ENCODE data around the gene EXOG. TPM values are rescaled to one million over a fixed set of nuclear protein-coding genes. Genes with fewer than 3 reads are reported as not detected.

EXOG gene
- total and polyA plus RNA-seq, 2 donors (not counting 1 experiment from before 2014, with no cell fraction given) = 8.8 to 36.8 TPM

DNA sequence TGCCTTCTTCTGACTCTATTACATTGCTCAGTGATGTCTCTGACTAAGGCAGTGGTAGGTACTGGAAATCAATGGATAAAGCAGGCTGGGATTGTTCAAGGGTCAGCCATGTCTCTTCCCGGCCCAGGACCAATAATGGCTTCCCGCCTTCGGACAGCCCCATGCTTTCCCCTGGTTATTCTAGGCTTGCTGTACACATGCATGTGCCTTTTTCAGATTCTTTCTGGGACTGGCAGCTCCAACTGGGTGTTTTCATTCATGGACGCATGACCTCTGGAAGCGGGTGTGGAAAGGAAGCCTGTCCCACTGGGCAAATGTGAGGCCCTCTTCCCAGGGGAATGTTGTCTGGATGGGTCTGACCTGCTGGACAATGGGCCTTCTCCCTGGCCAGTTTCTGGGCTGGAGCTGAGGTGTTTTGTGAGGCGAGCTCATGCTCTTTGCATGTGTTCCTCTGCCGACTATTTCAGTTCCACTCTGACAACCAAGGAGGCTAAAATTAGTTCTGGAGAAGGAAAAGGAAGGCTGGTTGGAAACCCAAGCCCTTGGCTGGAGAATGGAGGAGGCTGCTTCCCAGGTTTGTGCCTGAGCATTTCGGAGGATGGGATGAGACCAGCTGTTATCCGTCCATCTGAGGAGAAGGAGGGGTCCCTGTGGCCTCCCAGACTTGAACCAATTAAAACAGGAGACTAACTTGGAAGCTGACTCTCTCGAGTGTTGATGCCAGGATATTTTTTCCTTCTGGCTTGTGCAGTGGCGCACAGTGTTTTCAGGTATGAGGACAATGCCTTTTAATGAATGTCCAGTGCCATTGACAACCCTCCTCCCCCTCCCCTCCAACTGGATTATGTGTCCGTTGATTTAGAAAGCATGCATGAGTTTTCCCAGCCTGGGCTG lies 35.5 kb upstream of the EXOG start:
- Histone ChIP-seq H3K4me2 (replicated peaks; ENCODE audit: low read depth, low read length, poor library complexity, severe bottlenecking) (no peak overlapping the region), H3K27ac (ENCODE audit: low read length in 2 of 2) (no peak overlapping the region), H3K36me3 (replicated peaks in 1 of 2; ENCODE audit: control extremely low read depth in 1 of 2, control insufficient read depth in 1 of 2, extremely low read depth in 1 of 2, insufficient read depth in 2 of 2, low read length in 1 of 2) (no peaks in the 10 kb centered on the region), H3K4me3 (ENCODE audit: control extremely low read depth in 1 of 5, extremely low read depth in 1 of 5, insufficient read depth in 1 of 5, low read depth in 2 of 5, low read length in 4 of 5) (no peak overlapping the region), H4K20me1 (ENCODE audit: control insufficient read depth, insufficient read depth, low read length, poor library complexity, severe bottlenecking) (no peaks in the 10 kb centered on the region), H3K9me3 (ENCODE audit: control extremely low read depth in 1 of 3, control insufficient read depth in 2 of 3, insufficient read depth in 1 of 3, low read length in 2 of 3) (no peaks in the 10 kb centered on the region), H3K27me3 (replicated peaks in 1 of 4; ENCODE audit: control extremely low read depth in 1 of 4, control insufficient read depth in 3 of 4, insufficient read depth in 4 of 4, low read length in 3 of 4) (peaks cover 0 to 5% (median 0%) of the 10 kb centered on the region in 4 experiments), H2AFZ (ENCODE audit: insufficient read depth, low read depth, low read length, poor library complexity, severe bottlenecking) (no peak overlapping the region), H3K9ac (ENCODE audit: low read length) (no peak overlapping the region), H3K79me2 (ENCODE audit: control insufficient read depth, insufficient read depth, low read length) (no peaks in the 10 kb centered on the region), H3K4me1 (ENCODE audit: control insufficient read depth in 2 of 2, insufficient read depth in 2 of 2, low read length in 2 of 2) (peaks cover 0 to 5% of the 10 kb centered on the region in 2 donors)
- Mint-ChIP-seq H3K27me3 (no peaks in the 10 kb centered on the region), H3K4me3 (no peak overlapping the region), H3K9me3 (ENCODE audit: insufficient read depth) (peaks cover 3% of the 10 kb centered on the region), H3K27ac (no peak overlapping the region), H3K4me1 (peaks cover 2% of the 10 kb centered on the region)
- ATAC-seq (ENCODE audit: low read depth) (no peak), DNase-seq (no peak)
- intact Hi-C loops (cut with micrococcal nuclease) = no loop called here
- 95% methylated on average over 10 of the region's 12 CpGs for WGBS (ENCODE audit: insufficient coverage)
- TF ChIP-seq EZH2 (IDR thresholded peaks at IDR 0.05; ENCODE audit: borderline replicate concordance, insufficient read depth, low read depth, low read length, poor library complexity, severe bottlenecking) (no peak), CTCF (IDR thresholded peaks at IDR 0.05) (no peak)
- ChIA-PET CTCF (no interaction called here), POLR2A (no interaction called here)

DNA sequence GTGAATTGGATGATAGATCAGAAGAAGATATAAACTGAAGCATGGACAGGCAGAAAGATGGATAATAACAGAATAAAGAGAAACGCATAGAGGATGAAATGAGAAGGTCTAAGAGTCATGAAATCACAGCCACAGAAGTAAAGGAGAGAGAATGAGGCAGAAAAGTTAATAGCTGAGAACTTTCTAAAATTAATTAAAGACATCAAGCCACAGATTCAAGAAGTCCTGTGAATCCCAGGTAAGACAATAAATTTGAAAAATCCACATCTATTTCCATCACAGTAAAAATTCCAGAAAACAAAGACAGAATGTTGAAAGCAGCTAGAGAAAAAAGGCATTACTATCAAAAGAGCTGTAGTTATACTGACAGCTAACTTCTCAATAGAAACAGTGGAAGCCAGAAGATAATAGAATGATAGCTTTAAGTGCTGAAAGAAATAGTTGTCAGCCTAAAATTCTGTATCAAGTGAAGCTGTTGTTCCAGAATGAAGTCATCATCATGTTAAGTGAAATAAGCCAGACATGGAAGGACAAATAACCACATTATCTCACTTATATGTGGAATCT lies 30.5 kb upstream of the EXOG start:
- Mint-ChIP-seq H3K4me3 (no peak overlapping the region), H3K9me3 (ENCODE audit: insufficient read depth) (peaks cover 15% of the 10 kb centered on the region), H3K27ac (no peak overlapping the region), H3K4me1 (no peaks in the 10 kb centered on the region), H3K27me3 (no peaks in the 10 kb centered on the region)
- no CpG with 5 or more reads among the region's 1 CpG for WGBS (ENCODE audit: insufficient coverage)
- no peak overlapping the region for H3K4me2 ChIP-seq (replicated peaks; ENCODE audit: low read depth, low read length, poor library complexity, severe bottlenecking)
- no peak overlapping the region for H3K9ac ChIP-seq (ENCODE audit: low read length)
- intact Hi-C loops (cut with micrococcal nuclease) = no loop called here
- H3K9me3 ChIP-seq (ENCODE audit: control extremely low read depth in 1 of 3, control insufficient read depth in 2 of 3, insufficient read depth in 1 of 3, low read length in 2 of 3) = peaks cover 0 to 14% (median 3%) of the 10 kb centered on the region in 3 donors
- TF ChIP-seq CTCF (IDR thresholded peaks at IDR 0.05) (no peak), EZH2 (IDR thresholded peaks at IDR 0.05; ENCODE audit: borderline replicate concordance, insufficient read depth, low read depth, low read length, poor library complexity, severe bottlenecking) (no peak)
- H3K27me3 ChIP-seq (replicated peaks in 1 of 4; ENCODE audit: control extremely low read depth in 1 of 4, control insufficient read depth in 3 of 4, insufficient read depth in 4 of 4, low read length in 3 of 4) = no peaks in the 10 kb centered on the region
- H3K79me2 ChIP-seq (ENCODE audit: control insufficient read depth, insufficient read depth, low read length) = no peaks in the 10 kb centered on the region
- no peaks in the 10 kb centered on the region for H3K36me3 ChIP-seq (replicated peaks in 1 of 2; ENCODE audit: control extremely low read depth in 1 of 2, control insufficient read depth in 1 of 2, extremely low read depth in 1 of 2, insufficient read depth in 2 of 2, low read length in 1 of 2)
- ChIA-PET CTCF (no interaction called here), POLR2A (no interaction called here)
- no peaks in the 10 kb centered on the region for H4K20me1 ChIP-seq (ENCODE audit: control insufficient read depth, insufficient read depth, low read length, poor library complexity, severe bottlenecking)
- H3K27ac ChIP-seq (ENCODE audit: low read length in 2 of 2) = no peak overlapping the region
- no peak overlapping the region for H2AFZ ChIP-seq (ENCODE audit: insufficient read depth, low read depth, low read length, poor library complexity, severe bottlenecking)
- no peaks in the 10 kb centered on the region for H3K4me1 ChIP-seq (ENCODE audit: control insufficient read depth in 2 of 2, insufficient read depth in 2 of 2, low read length in 2 of 2)
- no peak for ATAC-seq (ENCODE audit: low read depth)
- DNase-seq = no peak
- no peak overlapping the region for H3K4me3 ChIP-seq (ENCODE audit: control extremely low read depth in 1 of 5, extremely low read depth in 1 of 5, insufficient read depth in 1 of 5, low read depth in 2 of 5, low read length in 4 of 5)

All from B cell (primary cell).